Stimulated activated CD4-positive, alpha-beta T cell treated with anti-CD3 and anti-CD28 coated beads, Interleukin-1b, Interleukin-23, amount 100 ng/mL, for 1 hour (primary cell): ENCODE measurements around the gene C3orf22.

ENCODE experiments used
- DNase-seq, 2 donors: peaks; one replicate each; pipeline ENCODE4 v3.0.0-alpha.2; 2020; ENCODE audit warnings: low read depth in 2 of 2

C3orf22 gene

GRCh38 chr3:126556637-126557414, 1.9 kb downstream of the C3orf22 start:
- no peak for DNase-seq

GRCh38 chr3:126555795-126556636, 2.7 kb downstream of the C3orf22 start:
- DNase-seq, result no peak

- DNase-seq, result no peak
These were observed 3.9 kb downstream of the C3orf22 start for GRCh38 chr3:126554560-126555525.

GRCh38 chr3:126553284-126554084, 5.2 kb downstream of the C3orf22 start:
- DNase-seq, result no peak

GRCh38 chr3:126552688-126553283, 5.9 kb downstream of the C3orf22 start:
- DNase-seq, result no peak

GRCh38 chr3:126551839-126552687, 6.7 kb downstream of the C3orf22 start:
- no peak for DNase-seq

- DNase-seq, result no peak
These were observed 7.5 kb downstream of the C3orf22 start for GRCh38 chr3:126551121-126551838.

GRCh38 chr3:126550488-126551051, 8.2 kb downstream of the C3orf22 start:
- no peak for DNase-seq

- no peak for DNase-seq
These were observed 8.8 kb downstream of the C3orf22 start for GRCh38 chr3:126549861-126550487.

- no peak for DNase-seq
These were observed 9.9 kb downstream of the C3orf22 start for GRCh38 chr3:126548556-126549466.

GRCh38 chr3:126547721-126548120, 11.0 kb downstream of the C3orf22 start:
- DNase-seq, result no peak

- no peak for DNase-seq
These were observed 12.0 kb downstream of the C3orf22 start for GRCh38 chr3:126546549-126547239.

GRCh38 chr3:126546013-126546412, 12.7 kb downstream of the C3orf22 start:
- DNase-seq, result no peak

- no peak for DNase-seq
These were observed 13.2 kb downstream of the C3orf22 start for GRCh38 chr3:126545544-126545943.

GRCh38 chr3:126544596-126545281, 14.0 kb downstream of the C3orf22 start:
- DNase-seq, result no peak
